Mucosa of rectum (tissue), 2 donors: Measurements from ENCODE around the gene COMMD1.
"Not testable (repeated sequence)": the region's sequence is repeated elsewhere in the genome, so short reads cannot be mapped to it uniquely, and the experiment has no call there.

Source experiments
- H3K27ac ChIP-seq, 2 donors: one replicate each; pipeline ENCODE4 v1.7.0; 2013; ENCODE audit warnings: inconsistent platforms in 2 of 2, low read depth in 2 of 2, low read length in 2 of 2
- H3K27me3 ChIP-seq, 2 donors: one replicate each; pipeline ENCODE4 v1.7.0; 2013; ENCODE audit warnings: low read length in 2 of 2; ENCODE audit not compliant: control insufficient read depth in 2 of 2, insufficient read depth in 2 of 2
- H3K36me3 ChIP-seq, 2 donors: one replicate each; pipeline ENCODE4 v1.7.0; 2013; ENCODE audit warnings: low read length in 2 of 2; ENCODE audit not compliant: control insufficient read depth in 2 of 2, insufficient read depth in 2 of 2
- H3K4me1 ChIP-seq, 2 donors: one replicate each; pipeline ENCODE4 v1.7.0; 2013; ENCODE audit warnings: low read length in 2 of 2, mild to moderate bottlenecking in 1 of 2; ENCODE audit not compliant: control insufficient read depth in 2 of 2, insufficient read depth in 2 of 2
- H3K4me3 ChIP-seq, 2 donors: one replicate each; pipeline ENCODE4 v1.7.0; 2013; ENCODE audit warnings: low read length in 2 of 2
- H3K9ac ChIP-seq, 2 donors: one replicate each; pipeline ENCODE4 v1.7.0; 2013; ENCODE audit warnings: low read length in 2 of 2, low read depth in 1 of 2, mild to moderate bottlenecking in 1 of 2
- H3K9me3 ChIP-seq, 2 donors: one replicate each; pipeline ENCODE4 v1.7.0; 2013; ENCODE audit warnings: low read length in 2 of 2; ENCODE audit not compliant: control insufficient read depth in 2 of 2
- donor health status: healthy.
- donor health status: Normal muscosa, but diverticular disease.

COMMD1 gene

GRCh38 chr2:61885896-61886603, 19.4 kb upstream of the COMMD1 start:
- Histone ChIP-seq H3K27ac (no peak overlapping the region), H3K4me1 (peaks cover 6 to 13% of the 10 kb centered on the region in 2 donors), H3K9ac (no peak overlapping the region), H3K27me3 (no peaks in the 10 kb centered on the region), H3K9me3 (no peaks in the 10 kb centered on the region), H3K36me3 (peaks cover 16 to 31% of the 10 kb centered on the region in 2 donors), H3K4me3 (peak overlapping the region in 1 of 2 donors; percentile 26)

GRCh38 chr2:61887717-61888266, 17.7 kb upstream of the COMMD1 start:
- H3K27ac ChIP-seq = peak overlapping the region; percentile 95 to 97
- peak overlapping the region; percentile 85 to 90 for H3K4me3 ChIP-seq
- no peaks in the 10 kb centered on the region for H3K27me3 ChIP-seq
- peaks cover 11 to 20% of the 10 kb centered on the region in 2 donors for H3K36me3 ChIP-seq
- H3K4me1 ChIP-seq = peaks cover 6 to 13% of the 10 kb centered on the region in 2 donors
- peak overlapping the region; percentile 85 to 97 for H3K9ac ChIP-seq
- H3K9me3 ChIP-seq = no peaks in the 10 kb centered on the region

- peaks cover 6 to 15% of the 10 kb centered on the region in 2 donors for H3K36me3 ChIP-seq
- peak within 1 kb of the TSS; percentile 85 to 97 for H3K9ac ChIP-seq
- H3K27ac ChIP-seq = peak within 1 kb of the TSS; percentile 95 to 97
- peaks cover 6 to 13% of the 10 kb centered on the region in 2 donors for H3K4me1 ChIP-seq
- H3K27me3 ChIP-seq = no peaks in the 10 kb centered on the region
- H3K9me3 ChIP-seq = no peaks in the 10 kb centered on the region
- peak within 1 kb of the TSS; percentile 85 to 90 for H3K4me3 ChIP-seq
Measured at GRCh38 chr2:61888267-61889055, 17.0 kb upstream of the COMMD1 start, which contains the start of gene CCT4. TSS of gene CCT4 (minus strand) at chr2:61888656. CDS start at chr2:61888507, 149 bp downstream.

GRCh38 chr2:61898810-61899209, 6.7 kb upstream of the COMMD1 start:
- no peaks in the 10 kb centered on the region for H3K27me3 ChIP-seq
- H3K27ac ChIP-seq = no peak overlapping the region
- no peak overlapping the region for H3K4me3 ChIP-seq

GRCh38 chr2:61900281-61900680, 5.2 kb upstream of the COMMD1 start:
- H3K36me3 ChIP-seq = no peaks in the 10 kb centered on the region
- no peaks in the 10 kb centered on the region for H3K9me3 ChIP-seq
- no peak overlapping the region for H3K27ac ChIP-seq
- peaks cover 3 to 6% of the 10 kb centered on the region in 2 donors for H3K4me1 ChIP-seq
- H3K27me3 ChIP-seq = no peaks in the 10 kb centered on the region
- H3K9ac ChIP-seq = no peak overlapping the region
- H3K4me3 ChIP-seq = no peak overlapping the region

More at GRCh38 chr2:61898810-61899209, 6.7 kb upstream of the COMMD1 start:
- Histone ChIP-seq H3K4me1 (no peaks in the 10 kb centered on the region), H3K9ac (no peak overlapping the region), H3K36me3 (no peaks in the 10 kb centered on the region), H3K9me3 (no peaks in the 10 kb centered on the region)

GRCh38 chr2:61906186-61906470, 654 bp downstream of the COMMD1 start:
- H3K27me3 ChIP-seq = no peaks in the 10 kb centered on the region
- H3K27ac ChIP-seq = no peak overlapping the region
- H3K36me3 ChIP-seq = no peaks in the 10 kb centered on the region
- H3K4me3 ChIP-seq = peak overlapping the region; percentile 95 to 97
- no peaks in the 10 kb centered on the region for H3K9me3 ChIP-seq
- H3K9ac ChIP-seq = peak overlapping the region; percentile 85 to 89
- H3K4me1 ChIP-seq = peaks cover 7 to 11% of the 10 kb centered on the region in 2 donors

GRCh38 chr2:61909116-61909515, 3.6 kb downstream of the COMMD1 start:
- H3K4me1 ChIP-seq = peaks cover 7 to 11% of the 10 kb centered on the region in 2 donors

GRCh38 chr2:61910603-61911002, 5.1 kb downstream of the COMMD1 start:
- H3K4me3 ChIP-seq = no peak overlapping the region
- H3K9me3 ChIP-seq = no peaks in the 10 kb centered on the region
- H3K36me3 ChIP-seq = no peaks in the 10 kb centered on the region
- H3K27ac ChIP-seq = no peak overlapping the region
- no peaks in the 10 kb centered on the region for H3K27me3 ChIP-seq
- H3K9ac ChIP-seq = no peak overlapping the region
- H3K4me1 ChIP-seq = peaks cover 2 to 4% of the 10 kb centered on the region in 2 donors

More at GRCh38 chr2:61909116-61909515, 3.6 kb downstream of the COMMD1 start:
- Histone ChIP-seq H3K4me3 (no peak overlapping the region), H3K36me3 (no peaks in the 10 kb centered on the region), H3K27me3 (no peaks in the 10 kb centered on the region), H3K9me3 (no peaks in the 10 kb centered on the region), H3K27ac (no peak overlapping the region), H3K9ac (no peak overlapping the region)

GRCh38 chr2:61911510-61911909, 6.0 kb downstream of the COMMD1 start:
- no peak overlapping the region for H3K27ac ChIP-seq
- no peak overlapping the region for H3K9ac ChIP-seq
- no peaks in the 10 kb centered on the region for H3K36me3 ChIP-seq
- H3K27me3 ChIP-seq = no peaks in the 10 kb centered on the region
- H3K4me3 ChIP-seq = no peak overlapping the region
- peaks cover 2 to 4% of the 10 kb centered on the region in 2 donors for H3K4me1 ChIP-seq
- H3K9me3 ChIP-seq = no peaks in the 10 kb centered on the region

GRCh38 chr2:61914794-61915193, 9.3 kb downstream of the COMMD1 start:
- not testable (repeated sequence) for H3K4me1 ChIP-seq

More at GRCh38 chr2:61914794-61915193, 9.3 kb downstream of the COMMD1 start:
- H3K9me3 ChIP-seq, H3K27ac ChIP-seq, H3K27me3 ChIP-seq, H3K9ac ChIP-seq, H3K4me3 ChIP-seq, H3K36me3 ChIP-seq: not testable (repeated sequence)
